Measurements from ENCODE around the gene TSFM. TPM values are rescaled to one million over a fixed set of nuclear protein-coding genes. Genes with fewer than 3 reads are reported as not detected.

Gene TSFM
- total RNA-seq, 1 experiment from 2014 or later, result 48.7 TPM

- DNase-seq (ENCODE audit: low spot score) (no peak), ATAC-seq (no peak)
- ChIA-PET POLR2A (no interaction called here), CTCF (interaction anchor here (1.4 to 2.4 kb wide), 4 partner anchors 9 to 35 kb away, joined by 3 to 80 read pairs (median 14); partner anchors contain the start of genes CYP27B1, EEF1AKMT3 and METTL1)
- Mint-ChIP-seq H3K27me3 (ENCODE audit: low read depth) (peaks cover 91% of the 10 kb centered on the region), H3K4me3 (no peak overlapping the region), H3K9me3 (no peaks in the 10 kb centered on the region), H3K36me3 (no peaks in the 10 kb centered on the region), H3K27ac (no peak overlapping the region), H3K4me1 (peaks cover 30% of the 10 kb centered on the region)
- TF ChIP-seq NR2C2 (CRISPR knock-in tag; IDR thresholded peaks at IDR 0.05) (no peak), CBFB (CRISPR knock-in tag; IDR thresholded peaks at IDR 0.05; ENCODE audit: low read depth) (no peak), TP53 (CRISPR knock-in tag; IDR thresholded peaks at IDR 0.05) (no peak), SMAD4 (CRISPR knock-in tag; IDR thresholded peaks at IDR 0.05) (no peak), USF2 (CRISPR knock-in tag; IDR thresholded peaks at IDR 0.05) (no peak), GABPB1 (CRISPR knock-in tag; IDR thresholded peaks at IDR 0.05) (no peak), ELF4 (CRISPR knock-in tag; IDR thresholded peaks at IDR 0.05; ENCODE audit: low read depth) (no peak), NFE2L1 (CRISPR knock-in tag; IDR thresholded peaks at IDR 0.05) (no peak), ESRRA (CRISPR knock-in tag; IDR thresholded peaks at IDR 0.05; ENCODE audit: borderline replicate concordance) (no peak), SP1 (CRISPR knock-in tag; conservative IDR thresholded peaks at IDR 0.05) (no peak), ETV6 (CRISPR knock-in tag; IDR thresholded peaks at IDR 0.05) (no peak)
- TF ChIP-seq, protein P1, sequence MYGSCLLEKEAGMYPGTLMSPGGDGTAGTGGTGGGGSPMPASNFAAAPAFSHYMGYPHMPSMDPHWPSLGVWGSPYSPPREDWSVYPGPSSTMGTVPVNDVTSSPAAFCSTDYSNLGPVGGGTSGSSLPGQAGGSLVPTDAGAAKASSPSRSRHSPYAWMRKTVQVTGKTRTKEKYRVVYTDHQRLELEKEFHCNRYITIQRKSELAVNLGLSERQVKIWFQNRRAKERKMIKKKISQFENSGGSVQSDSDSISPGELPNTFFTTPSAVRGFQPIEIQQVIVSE (CRISPR knock-in tag; IDR thresholded peaks at IDR 0.05; ENCODE audit: borderline replicate concordance), result no peak
- TF ChIP-seq, protein P2, sequence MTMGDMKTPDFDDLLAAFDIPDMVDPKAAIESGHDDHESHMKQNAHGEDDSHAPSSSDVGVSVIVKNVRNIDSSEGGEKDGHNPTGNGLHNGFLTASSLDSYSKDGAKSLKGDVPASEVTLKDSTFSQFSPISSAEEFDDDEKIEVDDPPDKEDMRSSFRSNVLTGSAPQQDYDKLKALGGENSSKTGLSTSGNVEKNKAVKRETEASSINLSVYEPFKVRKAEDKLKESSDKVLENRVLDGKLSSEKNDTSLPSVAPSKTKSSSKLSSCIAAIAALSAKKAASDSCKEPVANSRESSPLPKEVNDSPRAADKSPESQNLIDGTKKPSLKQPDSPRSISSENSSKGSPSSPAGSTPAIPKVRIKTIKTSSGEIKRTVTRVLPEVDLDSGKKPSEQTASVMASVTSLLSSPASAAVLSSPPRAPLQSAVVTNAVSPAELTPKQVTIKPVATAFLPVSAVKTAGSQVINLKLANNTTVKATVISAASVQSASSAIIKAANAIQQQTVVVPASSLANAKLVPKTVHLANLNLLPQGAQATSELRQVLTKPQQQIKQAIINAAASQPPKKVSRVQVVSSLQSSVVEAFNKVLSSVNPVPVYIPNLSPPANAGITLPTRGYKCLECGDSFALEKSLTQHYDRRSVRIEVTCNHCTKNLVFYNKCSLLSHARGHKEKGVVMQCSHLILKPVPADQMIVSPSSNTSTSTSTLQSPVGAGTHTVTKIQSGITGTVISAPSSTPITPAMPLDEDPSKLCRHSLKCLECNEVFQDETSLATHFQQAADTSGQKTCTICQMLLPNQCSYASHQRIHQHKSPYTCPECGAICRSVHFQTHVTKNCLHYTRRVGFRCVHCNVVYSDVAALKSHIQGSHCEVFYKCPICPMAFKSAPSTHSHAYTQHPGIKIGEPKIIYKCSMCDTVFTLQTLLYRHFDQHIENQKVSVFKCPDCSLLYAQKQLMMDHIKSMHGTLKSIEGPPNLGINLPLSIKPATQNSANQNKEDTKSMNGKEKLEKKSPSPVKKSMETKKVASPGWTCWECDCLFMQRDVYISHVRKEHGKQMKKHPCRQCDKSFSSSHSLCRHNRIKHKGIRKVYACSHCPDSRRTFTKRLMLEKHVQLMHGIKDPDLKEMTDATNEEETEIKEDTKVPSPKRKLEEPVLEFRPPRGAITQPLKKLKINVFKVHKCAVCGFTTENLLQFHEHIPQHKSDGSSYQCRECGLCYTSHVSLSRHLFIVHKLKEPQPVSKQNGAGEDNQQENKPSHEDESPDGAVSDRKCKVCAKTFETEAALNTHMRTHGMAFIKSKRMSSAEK (CRISPR knock-in tag; IDR thresholded peaks at IDR 0.05; ENCODE audit: borderline replicate concordance), result no peak
- TF ChIP-seq, protein P3, sequence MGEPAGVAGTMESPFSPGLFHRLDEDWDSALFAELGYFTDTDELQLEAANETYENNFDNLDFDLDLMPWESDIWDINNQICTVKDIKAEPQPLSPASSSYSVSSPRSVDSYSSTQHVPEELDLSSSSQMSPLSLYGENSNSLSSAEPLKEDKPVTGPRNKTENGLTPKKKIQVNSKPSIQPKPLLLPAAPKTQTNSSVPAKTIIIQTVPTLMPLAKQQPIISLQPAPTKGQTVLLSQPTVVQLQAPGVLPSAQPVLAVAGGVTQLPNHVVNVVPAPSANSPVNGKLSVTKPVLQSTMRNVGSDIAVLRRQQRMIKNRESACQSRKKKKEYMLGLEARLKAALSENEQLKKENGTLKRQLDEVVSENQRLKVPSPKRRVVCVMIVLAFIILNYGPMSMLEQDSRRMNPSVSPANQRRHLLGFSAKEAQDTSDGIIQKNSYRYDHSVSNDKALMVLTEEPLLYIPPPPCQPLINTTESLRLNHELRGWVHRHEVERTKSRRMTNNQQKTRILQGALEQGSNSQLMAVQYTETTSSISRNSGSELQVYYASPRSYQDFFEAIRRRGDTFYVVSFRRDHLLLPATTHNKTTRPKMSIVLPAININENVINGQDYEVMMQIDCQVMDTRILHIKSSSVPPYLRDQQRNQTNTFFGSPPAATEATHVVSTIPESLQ (CRISPR knock-in tag; IDR thresholded peaks at IDR 0.05), result no peak
- TF ChIP-seq, protein P4, sequence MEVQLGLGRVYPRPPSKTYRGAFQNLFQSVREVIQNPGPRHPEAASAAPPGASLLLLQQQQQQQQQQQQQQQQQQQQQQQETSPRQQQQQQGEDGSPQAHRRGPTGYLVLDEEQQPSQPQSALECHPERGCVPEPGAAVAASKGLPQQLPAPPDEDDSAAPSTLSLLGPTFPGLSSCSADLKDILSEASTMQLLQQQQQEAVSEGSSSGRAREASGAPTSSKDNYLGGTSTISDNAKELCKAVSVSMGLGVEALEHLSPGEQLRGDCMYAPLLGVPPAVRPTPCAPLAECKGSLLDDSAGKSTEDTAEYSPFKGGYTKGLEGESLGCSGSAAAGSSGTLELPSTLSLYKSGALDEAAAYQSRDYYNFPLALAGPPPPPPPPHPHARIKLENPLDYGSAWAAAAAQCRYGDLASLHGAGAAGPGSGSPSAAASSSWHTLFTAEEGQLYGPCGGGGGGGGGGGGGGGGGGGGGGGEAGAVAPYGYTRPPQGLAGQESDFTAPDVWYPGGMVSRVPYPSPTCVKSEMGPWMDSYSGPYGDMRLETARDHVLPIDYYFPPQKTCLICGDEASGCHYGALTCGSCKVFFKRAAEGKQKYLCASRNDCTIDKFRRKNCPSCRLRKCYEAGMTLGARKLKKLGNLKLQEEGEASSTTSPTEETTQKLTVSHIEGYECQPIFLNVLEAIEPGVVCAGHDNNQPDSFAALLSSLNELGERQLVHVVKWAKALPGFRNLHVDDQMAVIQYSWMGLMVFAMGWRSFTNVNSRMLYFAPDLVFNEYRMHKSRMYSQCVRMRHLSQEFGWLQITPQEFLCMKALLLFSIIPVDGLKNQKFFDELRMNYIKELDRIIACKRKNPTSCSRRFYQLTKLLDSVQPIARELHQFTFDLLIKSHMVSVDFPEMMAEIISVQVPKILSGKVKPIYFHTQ (CRISPR knock-in tag; IDR thresholded peaks at IDR 0.05), result no peak
These were observed 24.8 kb upstream of the TSFM start for GRCh38 chr12:57757771-57758170.
